Heart right ventricle (tissue), 16 donors: ENCODE results near the gene PPFIA1. TPM values are rescaled to one million over a fixed set of nuclear protein-coding genes. Genes with fewer than 3 reads are reported as not detected.

Source experiments
- ATAC-seq, 8 donors: fragments of 200-7000 bp; cut with Tn5 transposase; one replicate each; pipeline ENCODE4 v1.9.1; 2020; ENCODE audit warnings: mild to moderate bottlenecking in 8 of 8, moderate library complexity in 8 of 8, moderate number of reproducible peaks in 1 of 8
- DNase-seq, 2 donors: peaks; one replicate each; pipeline ENCODE4 v3.0.0-alpha.2; 2020
- H3K27ac ChIP-seq, 10 donors: fragments of 200-600 bp; sonication (generic) in 2 of 10; one replicate each; pipeline versions ENCODE4 v1.5.0 to v1.8.0; 2020 to 2022; ENCODE audit warnings: mild to moderate bottlenecking in 3 of 10
- H3K27me3 ChIP-seq, 7 donors: fragments of 200-600 bp; one replicate each; pipeline ENCODE4 v1.8.0; 2021 to 2022; ENCODE audit warnings: mild to moderate bottlenecking in 2 of 7
- H3K36me3 ChIP-seq, 9 donors: fragments of 200-600 bp; sonication (generic) in 1 of 9; one replicate each; pipeline versions ENCODE4 v1.5.0 to v1.8.0; 2020 to 2022; ENCODE audit warnings: mild to moderate bottlenecking in 2 of 9
- H3K4me1 ChIP-seq, 9 donors: fragments of 200-600 bp; sonication (generic) in 1 of 9; one replicate each; pipeline versions ENCODE4 v1.5.0 to v1.8.0; 2020 to 2022; ENCODE audit warnings: mild to moderate bottlenecking in 4 of 9
- H3K4me3 ChIP-seq, 10 donors: fragments of 200-600 bp; sonication (generic) in 2 of 10; one replicate each; pipeline versions ENCODE4 v1.5.0 to v1.8.0; 2020 to 2022; ENCODE audit warnings: mild to moderate bottlenecking in 7 of 10, moderate library complexity in 2 of 10
- H3K9me3 ChIP-seq, 11 donors: fragments of 200-600 bp in 10 of 11; sonication (generic) in 2 of 11; one replicate each; pipeline versions ENCODE4 v1.5.0 to v1.8.0; 2013 to 2022; ENCODE audit warnings: mild to moderate bottlenecking in 2 of 11, control low read depth in 1 of 11, moderate library complexity in 1 of 11
- WGBS, 2 donors: extraction: QIAGEN DNeasy Blood & Tissue Kit; methylation state at CpG; one replicate each; pipeline ENCODE4 v1.1.7; 2013; ENCODE audit warnings: inconsistent platforms in 1 of 2; 5-methylcytosine and 5-hydroxymethylcytosine counted together
- intact Hi-C, 10 donors: fragments of 100-400 bp; cut with DNase I; formaldehyde crosslinking; loops; one replicate each; pipeline versions ENCODE4 v1.11.1 to v1.14.2; 2022
- polyA plus RNA-seq, 2 donors: library from polyadenylated mRNA; stranded (reverse); fragments of 200-250 nt; gene quantifications; one replicate each; pipeline ENCODE4 v1.2.3, GENCODE V29; 2013
- total RNA-seq, 10 donors: library from RNA; stranded (reverse); fragmentation: NEBNext Ultra II Directional in 3 of 10; extraction: Animal tissue kit (Norgen Biotek cat#: 25700) in 3 of 10; gene quantifications; one replicate each; pipeline versions ENCODE4 v1.2.1 to v1.2.4, GENCODE V29; 2021 to 2023
- TF ChIP-seq, protein P1 (sequence below), 9 donors: fragments of 200-600 bp; sonication (generic) in 2 of 9; IDR thresholded peaks; one replicate each; pipeline versions ENCODE4 v1.5.0 to v1.8.0; 2021 to 2022; ENCODE audit warnings: antibody characterized with exemption in 9 of 9, mild to moderate bottlenecking in 5 of 9, moderate library complexity in 1 of 9
- donor health status: Arrhythmogenic right ventricular cardiomyopathy.
- donor health status: ischemic (EF 13 %, LVEDD 7.1; RV severe dilation, severe dysfunction).
- donor health status: healthy with polysubstance abuse.
- donor health status: DM: no; HTN: yes; CAD: no.
- donor health status: DM: no; HTN: no; CAD: no.
- donor health status: ischemic (EF 25% LVEDD 6.9; RV normal size, moderate dysfunction).
- donor health status: ischemic (EF 25% LVEDD 5.7; RV mildly dilated, moderate dysfunction).
- donor health status: healthy.
- donor health status: DM: yes; HTN: yes; CAD: no.
- donor health status: Ischemic cardiomyopathy.
- donor health status: ischemic (EF 35%, LVEDD 5.7; RV mildly dilated, moderate dysfunction).
- donor health status: nonischemic (EF 11% LVEDD 7.7; RV severe dilation, severe dysfunction).
- donor health status: DM: yes; HTN: yes; CAD: no.
- donor health status: PGD.
- donor health status: ischemic (EF 29% LVEDD 5.4; RV normal size, mild dysfunction).
- donor health status: nonischemic (EF 23%, LVEDD 6.1; RV moderate dilation, normal function).

The PPFIA1 gene
- total and polyA plus RNA-seq, 12 donors, result 14.0 to 57.2 (median 39.0) TPM

DNA sequence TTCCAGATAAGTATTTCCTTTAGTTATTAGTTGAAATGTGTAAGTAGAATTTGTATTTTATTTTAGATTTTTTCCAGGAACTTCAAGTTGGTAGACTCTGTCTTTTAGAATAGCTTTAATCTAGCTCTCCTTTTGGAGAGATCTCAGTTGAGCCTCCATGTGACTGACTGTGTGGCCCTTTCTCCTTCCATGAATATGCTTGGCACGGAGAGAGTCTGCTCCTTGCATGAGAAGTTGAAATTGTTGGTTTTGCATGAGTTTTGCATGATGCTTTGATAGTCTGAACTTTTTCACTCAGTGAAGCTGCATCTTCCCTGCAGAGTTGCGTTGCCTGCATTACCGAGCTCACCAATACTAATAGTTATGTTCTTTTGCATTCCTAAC is 95.0 kb downstream of the PPFIA1 start:
- Histone ChIP-seq H3K4me1 (peaks cover 0 to 11% (median 0%) of the 10 kb centered on the region in 9 donors), H3K4me3 (no peak overlapping the region), H3K9me3 (no peaks in the 10 kb centered on the region), H3K36me3 (peaks cover 0 to 87% (median 23%) of the 10 kb centered on the region in 9 donors), H3K27ac (no peak overlapping the region), H3K27me3 (no peaks in the 10 kb centered on the region)
- no peak for ATAC-seq
- WGBS, 2 donors, result 93 to 97% methylated on average over 3 of the region's 3 CpGs
- no peak for DNase-seq
- TF ChIP-seq, protein P1, sequence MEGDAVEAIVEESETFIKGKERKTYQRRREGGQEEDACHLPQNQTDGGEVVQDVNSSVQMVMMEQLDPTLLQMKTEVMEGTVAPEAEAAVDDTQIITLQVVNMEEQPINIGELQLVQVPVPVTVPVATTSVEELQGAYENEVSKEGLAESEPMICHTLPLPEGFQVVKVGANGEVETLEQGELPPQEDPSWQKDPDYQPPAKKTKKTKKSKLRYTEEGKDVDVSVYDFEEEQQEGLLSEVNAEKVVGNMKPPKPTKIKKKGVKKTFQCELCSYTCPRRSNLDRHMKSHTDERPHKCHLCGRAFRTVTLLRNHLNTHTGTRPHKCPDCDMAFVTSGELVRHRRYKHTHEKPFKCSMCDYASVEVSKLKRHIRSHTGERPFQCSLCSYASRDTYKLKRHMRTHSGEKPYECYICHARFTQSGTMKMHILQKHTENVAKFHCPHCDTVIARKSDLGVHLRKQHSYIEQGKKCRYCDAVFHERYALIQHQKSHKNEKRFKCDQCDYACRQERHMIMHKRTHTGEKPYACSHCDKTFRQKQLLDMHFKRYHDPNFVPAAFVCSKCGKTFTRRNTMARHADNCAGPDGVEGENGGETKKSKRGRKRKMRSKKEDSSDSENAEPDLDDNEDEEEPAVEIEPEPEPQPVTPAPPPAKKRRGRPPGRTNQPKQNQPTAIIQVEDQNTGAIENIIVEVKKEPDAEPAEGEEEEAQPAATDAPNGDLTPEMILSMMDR (IDR thresholded peaks at IDR 0.05), result no peak
- intact Hi-C loops, result no loop called here

DNA sequence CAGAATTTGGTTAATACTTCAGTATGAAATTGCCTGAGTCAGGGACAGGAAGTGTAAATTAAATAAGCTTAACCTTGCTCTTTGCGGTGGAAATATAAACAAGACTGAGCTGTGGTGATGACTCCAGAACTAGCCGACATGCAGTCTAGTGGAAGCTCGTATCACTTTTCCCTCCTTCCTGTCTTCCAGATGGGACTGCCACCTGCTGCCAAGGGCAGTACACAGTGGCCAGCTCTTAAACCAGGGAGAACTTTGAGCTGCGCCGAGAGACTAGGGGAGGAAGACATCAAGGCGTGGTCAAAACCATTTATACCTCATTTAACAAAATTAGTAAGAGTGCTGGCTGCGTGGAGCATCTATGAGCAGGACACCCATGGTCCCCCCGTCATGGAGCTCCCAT is 96.6 kb downstream of the PPFIA1 start:
- TF ChIP-seq, protein P1 (IDR thresholded peaks at IDR 0.05), result no peak
- H3K4me1 ChIP-seq, result peaks cover 0 to 11% (median 0%) of the 10 kb centered on the region in 9 donors
- WGBS, 2 donors, result 85 to 86% methylated on average over 8 of the region's 8 CpGs
- DNase-seq (no peak), ATAC-seq (no peak)
- no peak overlapping the region for H3K4me3 ChIP-seq
- no peaks in the 10 kb centered on the region for H3K27me3 ChIP-seq
- no peaks in the 10 kb centered on the region for H3K9me3 ChIP-seq
- intact Hi-C loops, result no loop called here
- H3K27ac ChIP-seq, result no peak overlapping the region
- peaks cover 0 to 75% (median 22%) of the 10 kb centered on the region in 9 donors for H3K36me3 ChIP-seq

DNA sequence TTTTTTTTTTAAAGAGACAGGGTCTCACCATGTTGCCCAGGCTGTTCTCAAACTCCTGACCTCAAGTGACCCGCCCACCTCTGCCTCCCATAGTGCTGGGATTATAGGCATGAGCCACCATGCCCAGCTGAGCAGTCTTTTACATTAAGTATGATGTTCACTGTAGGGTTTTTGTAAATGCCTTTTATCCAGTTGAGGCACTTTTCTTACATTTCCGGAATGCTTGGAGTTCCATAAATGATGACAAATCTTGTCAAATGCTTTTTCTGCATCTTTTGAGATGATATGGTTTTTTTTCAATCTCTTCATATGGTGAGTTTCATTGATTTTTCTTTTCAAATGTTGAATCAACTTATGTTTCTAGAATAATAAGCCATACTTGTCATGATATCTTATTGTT is 98.5 kb downstream of the PPFIA1 start:
- Histone ChIP-seq H3K36me3 (peaks cover 0 to 75% (median 30%) of the 10 kb centered on the region in 9 donors), H3K4me1 (peaks cover 0 to 9% (median 0%) of the 10 kb centered on the region in 9 donors), H3K27me3 (no peaks in the 10 kb centered on the region), H3K27ac (no peak overlapping the region), H3K4me3 (no peak overlapping the region), H3K9me3 (no peaks in the 10 kb centered on the region)
- ATAC-seq (no peak), DNase-seq (no peak)
- intact Hi-C loops, result no loop called here
- 96 to 97% methylated on average over 2 of the region's 2 CpGs for WGBS, 2 donors
- TF ChIP-seq, protein P1 (IDR thresholded peaks at IDR 0.05), result no peak

DNA sequence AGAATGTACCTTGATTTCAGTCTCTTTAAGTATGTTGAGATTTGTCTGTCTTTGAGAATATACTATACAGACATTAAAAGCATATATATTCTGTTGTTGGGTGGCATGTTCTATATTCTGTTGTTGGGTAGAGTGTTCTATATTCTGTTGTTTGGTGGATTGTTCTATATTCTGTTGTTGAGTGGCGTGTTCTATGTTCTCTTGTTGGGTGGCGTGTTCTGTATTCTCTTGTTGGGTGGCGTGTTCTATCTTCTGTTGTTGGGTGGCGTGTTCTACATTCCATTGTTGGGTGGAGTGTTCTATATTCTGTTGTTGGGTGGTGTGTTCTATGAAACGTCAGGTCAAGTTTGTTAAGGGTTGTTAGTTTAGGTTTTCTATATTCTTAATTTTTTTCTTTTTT is 100.8 kb downstream of the PPFIA1 start:
- TF ChIP-seq, protein P1 (IDR thresholded peaks at IDR 0.05), result no peak
- Histone ChIP-seq H3K36me3 (peaks cover 0 to 75% (median 38%) of the 10 kb centered on the region in 9 donors), H3K9me3 (no peaks in the 10 kb centered on the region), H3K4me3 (no peak overlapping the region), H3K27ac (no peak overlapping the region), H3K27me3 (no peaks in the 10 kb centered on the region), H3K4me1 (no peaks in the 10 kb centered on the region)
- DNase-seq, result no peak
- peak in 6 of 8 donors; percentile 24 to 70 (median 56) for ATAC-seq
- intact Hi-C loops, result no loop called here
- 75 to 78% methylated on average over 5 of the region's 5 CpGs for WGBS, 2 donors
